GM18858 (cell line): Measurements from ENCODE around the gene BCAM.

Source experiments
- ATAC-seq: cut with Tn5 transposase; IDR thresholded peaks from one replicate; pipeline ENCODE4 v1.9.1; 2021; ENCODE audit not compliant: unreplicated experiment

BCAM gene

DNA sequence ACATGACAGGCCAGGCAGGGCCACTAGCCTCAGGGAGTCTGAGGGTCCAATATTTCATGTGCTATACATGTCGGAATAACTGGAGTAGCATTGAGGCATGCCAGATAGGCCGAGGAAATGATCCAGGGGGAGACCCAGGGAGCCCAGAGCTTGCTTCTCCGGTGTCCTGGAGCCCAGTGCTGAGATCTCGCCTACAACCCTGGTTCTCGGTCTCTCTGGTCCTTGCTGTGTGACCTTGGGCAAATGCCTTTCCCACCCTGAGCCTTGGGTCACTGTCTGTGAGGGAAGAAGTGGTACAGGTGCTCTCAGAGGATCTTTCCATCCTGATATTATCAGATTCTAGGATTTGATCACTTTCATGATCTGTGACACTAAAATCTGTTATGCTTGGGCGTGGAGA, 19.9 kb upstream of the BCAM start:
- ATAC-seq, result no peak

GRCh38 chr19:44789943-44790483, 18.9 kb upstream of the BCAM start:
- ATAC-seq, result no peak

- ATAC-seq, result no peak
Measured at GRCh38 chr19:44792281-44792680, 16.6 kb upstream of the BCAM start.

GRCh38 chr19:44794610-44795009, 14.3 kb upstream of the BCAM start:
- ATAC-seq, result no peak

DNA sequence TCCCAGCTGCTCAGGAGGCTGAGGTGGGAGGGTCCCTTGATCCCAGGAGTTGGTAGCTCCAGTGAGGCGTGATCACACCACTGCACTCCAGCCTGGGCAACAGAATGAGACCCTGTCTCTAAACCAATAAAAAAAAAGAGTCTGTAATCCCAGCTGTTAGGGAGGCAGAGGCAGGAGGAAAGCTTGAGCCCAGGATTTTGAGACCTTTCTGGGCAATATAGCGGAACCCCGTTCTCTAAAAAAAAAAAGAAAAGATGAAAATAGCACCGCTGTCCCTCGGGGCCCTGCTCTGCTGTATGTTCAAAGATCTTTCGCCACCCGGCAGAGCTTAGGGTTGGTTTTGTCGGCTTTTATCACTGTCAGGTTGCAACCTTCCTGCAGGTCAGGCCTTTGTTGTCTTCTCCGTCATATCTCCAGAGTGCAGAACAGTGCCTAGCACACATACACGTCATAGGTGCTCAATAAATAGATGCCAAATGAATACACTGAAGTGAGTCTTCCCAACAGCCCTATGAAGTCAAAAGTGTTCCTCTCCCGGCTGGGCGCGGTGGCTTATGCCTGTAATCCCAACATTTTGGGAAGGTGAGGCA, 13.4 kb upstream of the BCAM start:
- no peak for ATAC-seq

GRCh38 chr19:44796701-44797115, 12.2 kb upstream of the BCAM start:
- no peak for ATAC-seq

DNA sequence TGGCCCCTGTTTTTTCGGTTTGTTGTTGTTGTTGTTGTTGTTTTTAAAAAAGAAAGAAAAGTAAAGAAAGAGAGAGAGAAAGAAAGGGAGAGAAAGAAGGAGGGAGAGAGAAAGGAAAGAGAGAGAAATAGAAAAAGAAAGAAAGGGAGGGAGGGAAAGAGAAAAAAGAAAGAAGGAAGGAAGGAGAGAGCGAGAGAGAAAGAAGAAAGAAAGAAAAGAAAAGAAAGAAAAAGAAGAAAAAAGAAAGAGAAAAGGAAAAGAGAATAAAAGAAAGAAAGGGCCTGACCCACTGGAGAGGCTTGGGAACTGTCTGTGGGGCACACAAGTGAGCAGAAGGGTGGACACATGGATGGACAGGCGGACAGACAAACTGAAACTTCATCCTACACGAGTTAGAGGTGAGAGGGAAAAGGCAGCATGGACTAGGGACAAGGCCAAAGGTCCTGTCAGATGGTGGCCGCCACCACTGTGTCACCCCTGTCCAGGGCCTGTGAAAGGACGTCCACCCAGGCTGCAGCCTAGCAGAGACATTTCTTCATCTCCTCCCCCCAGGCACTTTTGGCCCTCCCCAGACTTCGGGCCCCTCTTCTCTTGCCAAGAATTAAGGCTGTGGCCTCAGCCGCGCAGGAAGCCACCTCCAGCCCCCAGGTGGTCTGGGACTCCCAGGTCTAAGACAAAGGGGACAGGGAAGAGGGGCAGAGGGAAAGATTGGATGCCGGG, 9.1 kb upstream of the BCAM start:
- ATAC-seq, result no peak

DNA sequence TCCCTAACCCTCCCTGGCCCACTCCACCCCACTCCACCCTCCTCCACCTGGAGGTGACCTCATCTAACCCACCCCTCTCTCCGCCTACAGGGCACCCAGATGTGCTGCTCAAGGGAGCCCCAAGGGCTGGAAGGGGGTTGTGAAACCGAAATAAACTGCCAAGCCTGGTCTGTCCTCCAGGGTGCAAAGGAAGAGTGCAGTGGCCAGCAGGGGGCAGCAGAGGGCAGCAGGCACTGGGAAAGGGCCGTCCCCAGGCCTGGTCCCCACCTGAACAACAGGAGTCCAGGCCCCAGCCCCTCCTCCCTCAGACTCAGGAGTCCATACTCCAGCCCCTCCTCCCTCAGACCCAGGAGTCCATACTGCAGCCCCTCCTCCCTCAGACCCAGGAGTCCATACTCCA, 8.4 kb upstream of the BCAM start:
- ATAC-seq, result no peak

DNA sequence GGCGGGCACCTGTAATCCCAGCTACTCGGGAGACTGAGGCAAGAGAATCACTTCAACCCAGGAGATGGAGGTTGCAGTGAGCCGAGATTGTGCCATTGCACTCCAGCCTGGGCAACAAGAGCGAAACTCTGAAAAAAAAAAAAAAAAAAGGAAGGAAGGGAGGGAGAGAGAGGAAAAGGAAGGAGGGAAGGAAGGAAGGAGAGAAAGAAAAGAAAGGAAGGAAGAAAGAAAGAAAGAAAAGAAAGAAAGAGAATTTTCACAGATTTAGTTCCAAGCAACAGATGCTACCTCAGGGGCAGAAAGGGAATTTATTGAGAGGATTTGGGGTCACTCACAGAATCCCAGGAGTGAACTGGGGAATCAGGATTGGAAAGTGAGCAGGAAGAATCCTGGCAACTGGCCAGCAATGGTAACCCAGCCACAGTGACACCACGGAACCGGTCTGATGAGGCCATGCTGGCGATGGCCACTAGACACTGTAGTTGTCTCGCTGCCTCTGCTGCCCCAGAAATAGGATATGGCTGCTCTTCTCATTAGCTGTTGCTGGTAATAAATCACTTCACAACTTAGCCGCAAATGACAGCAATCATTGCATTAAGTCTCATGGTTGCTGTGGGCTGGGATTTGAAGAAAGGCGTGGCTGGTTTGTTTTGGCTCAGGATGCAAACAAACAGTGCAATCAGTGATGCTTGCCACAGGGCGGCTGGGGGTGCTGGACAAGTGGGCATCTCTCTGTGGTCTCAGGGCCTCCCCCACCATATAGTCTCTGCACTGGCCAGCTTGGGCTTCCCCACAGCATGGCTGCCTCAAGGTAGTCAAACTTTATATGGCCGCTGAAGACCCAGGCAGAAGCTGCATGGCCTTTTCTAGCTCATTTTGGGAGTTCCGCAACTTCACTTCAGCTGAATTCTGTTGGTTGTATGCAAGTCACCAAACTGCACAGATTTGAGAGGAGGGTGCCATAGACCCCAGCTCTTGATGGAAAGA, 5.2 kb upstream of the BCAM start:
- no peak for ATAC-seq

- no peak for ATAC-seq
Measured at GRCh38 chr19:44806291-44806690, 2.6 kb upstream of the BCAM start.

GRCh38 chr19:44807162-44807561, 1.7 kb upstream of the BCAM start:
- no peak for ATAC-seq

GRCh38 chr19:44807652-44808462, 1.0 kb upstream of the BCAM start:
- no peak for ATAC-seq

DNA sequence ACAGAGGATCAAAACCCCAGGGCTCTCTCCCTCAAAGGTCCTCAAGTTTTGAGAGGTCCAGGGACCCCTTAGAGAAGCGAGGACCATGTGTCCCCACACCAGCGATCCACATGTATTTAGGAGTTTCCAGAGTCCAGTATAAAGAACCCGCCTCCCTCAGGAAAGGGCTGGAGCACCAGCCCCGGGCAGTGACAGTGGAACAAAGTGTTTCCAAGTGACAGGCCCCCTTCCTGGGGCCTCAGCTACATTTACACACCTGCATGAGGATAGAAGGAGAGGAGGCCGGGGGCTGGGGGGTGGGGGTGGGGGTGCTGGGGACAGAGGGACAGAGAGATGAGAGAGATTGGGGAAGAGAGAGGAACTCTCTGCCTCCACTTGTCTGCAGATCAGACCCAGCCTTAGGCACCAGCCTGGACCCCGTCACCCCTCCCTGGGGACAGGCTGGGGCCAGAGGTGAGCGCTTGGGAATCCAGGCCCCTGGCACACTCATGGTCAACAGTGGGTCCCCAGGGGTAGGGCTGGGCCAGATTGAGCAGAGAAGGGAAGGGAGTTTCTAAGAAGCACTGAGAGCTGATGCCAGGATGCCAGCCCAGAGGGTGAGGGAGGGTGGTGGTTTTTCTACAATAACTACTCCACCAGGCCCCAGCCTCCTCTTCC, 802 bp downstream of the BCAM start:
- ATAC-seq, result no peak

GRCh38 chr19:44810234-44811121, 1.6 kb downstream of the BCAM start:
- no peak for ATAC-seq

- no peak for ATAC-seq
Measured at GRCh38 chr19:44811122-44811419, 2.2 kb downstream of the BCAM start.

- ATAC-seq, result no peak
Measured at GRCh38 chr19:44812142-44812718, 3.3 kb downstream of the BCAM start.

DNA sequence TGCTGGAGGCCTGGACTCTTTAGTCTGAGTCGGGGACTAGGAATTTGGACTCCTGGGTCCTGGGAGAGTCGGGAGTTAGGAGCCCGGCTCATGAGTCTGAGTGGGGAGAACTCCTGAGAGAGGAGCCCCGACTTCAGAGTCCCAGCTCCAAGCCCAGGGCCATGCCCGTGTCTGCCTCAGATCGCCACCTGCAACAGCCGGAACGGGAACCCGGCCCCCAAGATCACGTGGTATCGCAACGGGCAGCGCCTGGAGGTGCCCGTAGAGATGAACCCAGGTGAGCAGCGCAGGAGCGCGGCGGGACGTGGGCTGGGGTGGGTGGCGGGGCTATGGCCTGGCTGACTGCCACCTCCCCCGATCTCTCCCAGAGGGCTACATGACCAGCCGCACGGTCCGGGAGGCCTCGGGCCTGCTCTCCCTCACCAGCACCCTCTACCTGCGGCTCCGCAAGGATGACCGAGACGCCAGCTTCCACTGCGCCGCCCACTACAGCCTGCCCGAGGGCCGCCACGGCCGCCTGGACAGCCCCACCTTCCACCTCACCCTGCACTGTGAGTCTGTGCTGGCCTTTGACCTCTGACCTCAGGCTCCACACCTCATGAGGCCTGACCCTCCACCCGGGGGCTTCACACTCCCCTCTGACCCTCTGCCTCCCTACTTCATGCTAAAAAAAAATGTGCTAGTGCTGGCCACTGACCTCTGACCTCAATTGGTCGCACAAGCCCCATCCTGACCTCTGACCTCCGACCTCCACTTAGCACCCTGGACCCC, 4.4 kb downstream of the BCAM start:
- no peak for ATAC-seq

GRCh38 chr19:44813841-44814470, 5.1 kb downstream of the BCAM start:
- no peak for ATAC-seq
